Stimulated activated CD4-positive, alpha-beta T cell treated with anti-CD3 and anti-CD28 coated beads, Interleukin-2, amount 100 ng/mL, for 24 hours (primary cell): ENCODE results near the gene ZNF622.
A peak's percentile ranks its signal among the peaks of the same experiment; 100 is the strongest.
"Not testable (repeated sequence)": the region's sequence is repeated elsewhere in the genome, so short reads cannot be mapped to it uniquely, and the experiment has no call there.

Source experiments
- DNase-seq, 2 donors: peaks; one replicate each; pipeline ENCODE4 v3.0.0-alpha.2; 2020

The ZNF622 gene

GRCh38 chr5:16477541-16477940 is 11.9 kb upstream of the ZNF622 start:
- no peak for DNase-seq

DNA sequence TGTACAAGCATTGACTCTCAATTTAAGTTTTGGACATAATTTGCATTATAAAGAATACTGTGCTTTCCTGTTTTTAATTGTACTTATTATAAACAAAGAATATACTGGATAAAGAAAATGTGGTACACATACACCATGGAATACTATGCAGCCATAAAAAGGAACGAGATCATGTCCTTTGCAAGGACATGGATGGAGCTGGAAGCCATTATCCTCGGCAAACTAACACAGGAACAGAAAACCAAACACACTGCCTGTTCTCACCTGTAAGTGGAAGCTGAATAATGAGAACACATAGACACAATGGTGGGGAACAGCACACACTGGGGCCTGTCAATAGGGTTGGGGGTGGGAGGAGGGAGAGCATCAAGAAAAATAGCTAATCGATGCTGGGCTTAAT is 10.8 kb upstream of the ZNF622 start:
- DNase-seq = not testable (repeated sequence)

- DNase-seq = no peak
These were observed 5.8 kb upstream of the ZNF622 start for GRCh38 chr5:16471387-16471786.

DNA sequence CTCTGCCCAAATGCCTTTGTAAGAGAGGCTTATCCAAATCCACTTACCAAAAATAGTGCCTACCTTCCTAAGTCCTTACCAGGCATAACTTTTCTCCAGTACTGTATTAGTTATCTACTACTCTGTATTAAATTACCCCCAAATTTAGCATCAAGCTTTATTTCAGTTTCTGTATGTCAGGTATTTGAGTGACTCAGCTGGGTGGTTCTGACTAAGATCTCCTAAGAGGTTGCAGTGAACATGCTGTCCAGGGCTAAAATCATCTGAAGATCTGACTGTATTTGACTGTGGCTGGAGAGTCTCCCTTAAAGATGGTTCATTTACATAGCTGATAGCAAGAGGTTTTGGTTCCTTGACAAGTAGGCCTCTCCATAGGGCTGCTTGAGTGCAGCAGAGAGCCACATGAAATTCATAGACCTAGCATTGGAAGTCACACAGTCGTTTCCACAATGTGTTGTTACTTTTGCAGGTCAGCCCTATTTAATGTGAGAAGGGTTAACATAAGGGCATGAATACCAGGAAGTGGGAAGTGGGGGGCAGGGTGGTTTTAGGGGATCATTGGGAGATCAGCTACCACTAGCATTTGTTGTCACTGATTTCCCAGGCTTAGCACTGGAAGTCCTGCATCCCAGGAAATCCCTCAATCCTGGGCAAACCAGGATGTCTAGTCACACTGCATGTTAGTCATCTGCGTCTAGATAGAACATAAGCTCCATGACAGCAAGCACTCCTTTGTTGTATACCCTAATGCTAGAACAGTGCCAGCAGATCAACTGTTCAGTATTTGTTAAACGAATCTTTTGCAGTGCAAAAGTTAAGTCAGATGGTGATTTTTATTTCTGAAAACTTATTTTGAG is 2.0 kb upstream of the ZNF622 start:
- DNase-seq = peak in 1 of 2 donors; percentile 25

DNA sequence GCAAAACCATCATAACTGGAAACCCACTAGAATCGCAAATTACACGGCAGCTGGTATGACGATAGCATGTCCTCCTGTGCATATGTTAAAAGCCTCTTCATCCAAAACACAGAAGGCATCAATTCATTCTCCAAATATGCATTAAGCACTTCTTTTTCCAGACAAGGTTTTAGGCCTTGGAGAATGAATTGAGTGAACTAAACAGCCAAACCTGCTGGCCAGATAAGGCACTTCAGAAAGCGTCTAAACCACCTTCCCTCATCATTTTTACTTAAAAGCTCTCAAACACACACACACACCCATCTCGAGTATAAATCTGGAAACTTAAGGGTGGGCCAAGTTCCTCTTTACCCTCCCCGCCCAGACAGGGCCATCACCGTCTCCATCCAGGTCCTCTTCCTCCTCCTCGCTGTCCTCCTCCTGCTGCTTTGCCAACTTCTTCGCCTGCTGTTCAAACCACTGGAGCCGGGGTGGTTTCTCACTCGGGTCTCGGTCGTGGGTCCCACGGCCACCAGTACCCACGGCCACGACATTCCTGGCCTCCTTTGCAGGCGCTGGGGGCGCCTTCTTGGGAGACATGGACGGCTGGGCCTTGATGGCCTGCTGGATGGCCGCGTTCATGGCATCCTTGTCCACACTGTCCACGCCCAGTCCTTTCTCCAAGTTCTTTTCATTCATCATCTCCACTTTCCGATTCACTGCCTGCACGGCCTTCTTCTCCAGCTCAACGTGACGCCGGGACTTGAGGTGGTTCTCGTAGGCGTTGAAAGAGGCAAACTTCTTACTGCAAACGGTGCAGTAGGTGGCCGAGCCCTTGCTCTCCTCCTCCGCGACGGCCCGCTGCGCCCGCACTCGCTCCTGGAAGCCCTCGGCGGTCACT is 696 bp downstream of the ZNF622 start:
- DNase-seq = no peak

DNA sequence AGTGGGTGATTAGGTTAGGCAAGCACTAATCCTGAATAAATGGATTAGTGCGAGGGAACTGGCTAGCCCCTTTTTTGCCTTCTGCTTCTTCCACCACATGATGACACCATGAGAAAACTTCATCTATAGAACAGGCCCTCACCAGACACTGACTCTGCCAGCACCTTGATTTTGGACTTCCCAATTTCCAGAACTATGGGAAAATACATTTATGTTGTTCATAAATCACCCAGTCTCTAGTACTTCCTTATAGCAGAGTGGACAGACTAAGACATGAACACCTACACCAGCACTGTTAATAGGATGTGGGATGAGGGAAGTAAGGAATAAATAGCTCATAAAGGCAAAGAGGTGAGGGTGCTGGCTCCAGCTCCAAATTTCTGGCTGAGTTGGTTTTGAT is 1.4 kb downstream of the ZNF622 start:
- DNase-seq = no peak

- DNase-seq = no peak
These were observed 3.8 kb downstream of the ZNF622 start for GRCh38 chr5:16461782-16462181.

DNA sequence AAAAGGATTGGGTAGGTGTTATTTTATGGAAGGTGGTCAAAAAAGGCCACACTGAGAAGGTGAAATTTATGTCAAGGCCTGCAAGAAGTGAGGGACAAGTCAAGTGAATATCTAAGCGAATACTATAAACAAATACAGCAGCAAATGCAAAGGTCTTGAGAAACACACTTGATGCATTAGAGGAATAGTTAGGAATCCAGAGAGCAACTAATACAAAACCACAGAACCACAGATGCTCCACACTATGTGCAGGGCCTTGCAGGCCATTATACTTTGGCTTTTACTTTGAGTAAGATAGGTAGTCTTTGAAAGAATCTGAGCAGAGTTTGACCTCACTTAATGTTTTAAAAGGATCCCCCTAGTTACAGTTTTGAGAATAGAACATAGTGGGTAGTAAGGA is 4.6 kb downstream of the ZNF622 start:
- no peak for DNase-seq

DNA sequence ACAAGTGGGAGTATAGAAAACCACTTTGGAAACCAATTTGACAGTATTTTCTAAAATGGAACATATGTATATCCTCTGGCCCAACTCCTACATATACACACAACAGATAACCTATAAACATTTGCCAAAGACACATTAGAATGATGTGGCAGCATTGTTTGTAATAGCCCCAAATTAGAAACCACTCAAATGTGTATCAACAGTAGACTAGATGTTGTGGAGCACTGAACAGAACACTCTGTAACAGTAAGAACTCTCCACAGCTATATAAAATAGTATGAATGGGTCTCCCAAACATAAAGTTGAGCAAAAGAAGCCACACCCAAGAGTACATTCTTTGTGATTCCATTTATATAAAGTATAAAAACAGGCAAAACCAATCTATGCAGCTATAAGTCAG is 6.1 kb downstream of the ZNF622 start:
- DNase-seq = no peak

DNA sequence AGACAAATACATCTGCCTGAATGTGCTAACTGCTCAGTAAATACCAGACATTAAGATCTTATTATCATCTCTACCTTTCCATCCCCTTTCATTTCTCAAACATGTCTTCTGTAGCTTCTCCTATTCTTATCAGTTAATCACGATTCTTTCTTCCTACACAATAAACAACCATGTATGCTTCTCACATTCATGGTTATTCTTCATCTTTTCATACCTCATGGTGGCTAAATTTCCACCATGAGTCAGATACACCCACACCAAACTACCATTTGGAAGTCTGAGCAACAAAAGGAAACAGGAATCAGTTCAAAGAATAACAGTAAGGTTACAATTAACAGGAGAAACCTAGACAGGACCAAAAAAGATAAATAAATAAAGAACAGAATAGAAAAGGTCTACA is 7.7 kb downstream of the ZNF622 start:
- no peak for DNase-seq

DNA sequence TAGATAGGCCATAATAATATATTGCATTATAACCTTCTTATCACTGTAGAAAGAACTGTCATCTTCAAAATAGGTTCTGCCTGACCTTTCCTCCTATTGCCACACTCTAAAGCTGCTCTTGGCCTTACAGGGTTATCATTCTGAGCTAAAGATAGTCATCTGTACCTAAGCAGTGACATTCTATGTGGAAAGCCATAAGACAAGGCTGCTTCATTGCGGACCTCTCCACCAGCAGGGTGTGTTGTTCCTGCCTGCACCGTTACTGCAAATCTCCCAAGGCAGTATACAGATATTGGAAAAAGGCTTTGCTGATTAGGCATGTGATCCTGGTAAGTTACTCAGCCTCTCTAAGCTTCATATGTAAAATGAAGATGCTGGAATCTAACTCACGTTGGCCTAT is 8.1 kb downstream of the ZNF622 start:
- no peak for DNase-seq

- DNase-seq = peak in 1 of 2 donors; percentile 25
These were observed 9.3 kb downstream of the ZNF622 start for GRCh38 chr5:16456103-16456832.

DNA sequence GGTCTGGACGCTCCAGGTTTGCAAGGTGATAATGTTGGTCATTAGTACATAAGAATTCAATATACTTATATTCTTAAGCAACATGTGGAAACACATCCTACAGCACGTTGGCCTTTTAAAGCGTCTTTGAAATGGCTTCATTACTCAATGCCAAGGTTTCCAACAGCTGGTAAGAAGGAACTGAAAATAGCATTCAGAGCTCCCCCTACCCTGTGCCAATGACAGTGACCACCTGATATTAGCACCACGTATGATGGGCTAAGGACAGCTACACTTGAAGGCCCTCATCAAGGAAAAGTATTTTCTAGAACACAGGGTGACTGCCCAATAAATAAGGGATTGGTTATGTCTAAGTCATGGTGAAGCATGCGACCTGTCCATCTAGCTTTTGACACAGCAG is 9.9 kb downstream of the ZNF622 start:
- DNase-seq = no peak

DNA sequence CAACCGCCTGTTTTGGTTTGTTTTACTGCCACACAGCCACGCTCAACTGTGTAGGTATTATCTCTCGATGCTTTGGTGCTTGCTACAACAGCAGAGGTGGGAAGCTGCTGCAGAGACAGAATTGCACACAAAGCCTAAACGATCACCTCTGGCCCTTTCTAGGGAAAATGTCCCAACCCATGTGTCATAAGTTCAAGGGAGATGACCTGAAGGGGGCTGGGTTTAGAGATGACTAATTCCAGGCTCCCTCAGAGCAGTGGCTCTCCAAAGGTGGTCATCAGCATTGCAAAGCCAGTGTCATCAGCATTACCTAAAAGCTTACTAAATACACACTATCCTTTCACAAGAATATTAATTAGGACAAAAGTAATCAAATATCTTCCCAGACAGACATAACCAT is 10.9 kb downstream of the ZNF622 start:
- DNase-seq = no peak

DNA sequence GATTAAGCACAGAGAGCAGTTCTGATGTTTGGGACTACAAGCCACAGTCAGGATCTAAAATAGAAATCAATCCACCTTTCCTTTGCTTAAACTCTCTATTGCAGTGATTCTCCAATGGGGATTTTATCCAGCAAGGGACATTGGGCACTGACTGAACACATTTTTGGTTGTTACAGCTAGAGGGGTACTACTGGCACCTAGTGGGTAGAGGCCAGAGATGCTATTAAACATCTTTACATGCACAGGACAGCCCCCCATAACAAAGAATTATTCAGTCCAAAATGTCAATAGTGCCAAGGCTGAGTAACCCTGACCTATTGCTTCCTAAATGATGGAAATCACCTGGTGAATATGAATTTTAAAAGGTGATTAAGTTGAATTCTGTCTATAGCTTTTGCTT is 12.0 kb downstream of the ZNF622 start:
- no peak for DNase-seq

DNA sequence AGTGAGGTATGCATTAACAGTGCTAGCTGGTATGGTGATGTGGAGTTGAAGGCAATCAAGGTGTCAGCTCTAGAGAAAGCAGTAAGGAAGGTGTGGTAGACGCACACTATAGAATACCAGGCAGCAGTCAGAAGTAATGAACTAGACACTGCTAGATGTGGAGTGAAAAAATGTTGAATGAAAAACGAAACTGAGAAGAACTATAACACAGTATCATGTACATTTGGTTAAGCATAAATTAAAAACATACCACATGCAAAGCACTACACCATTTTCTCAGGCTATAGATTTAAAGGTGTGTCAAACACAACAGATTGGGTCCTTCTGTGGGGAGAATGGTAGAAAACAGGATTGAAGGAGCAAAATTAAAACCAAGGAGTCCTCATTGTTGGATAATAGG is 15.4 kb downstream of the ZNF622 start:
- DNase-seq = no peak

DNA sequence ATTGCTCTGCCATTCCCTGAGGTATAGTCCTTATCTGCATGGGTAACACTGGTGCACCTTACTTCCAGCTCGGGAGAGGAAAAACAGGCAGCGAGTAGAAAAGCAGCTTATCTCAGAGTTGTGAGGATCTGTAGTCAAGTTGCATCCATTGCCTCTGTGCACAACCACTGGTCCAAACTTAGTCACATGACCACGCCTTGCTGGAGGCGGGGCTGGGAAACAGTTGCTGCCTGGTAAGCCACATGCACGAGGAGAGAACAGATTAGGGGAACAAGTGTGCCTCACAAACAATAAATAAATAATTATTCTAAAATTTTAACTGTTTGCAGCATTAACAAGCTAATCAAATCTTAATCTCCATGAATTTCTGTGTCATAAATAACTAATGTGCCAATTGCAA is 18.6 kb downstream of the ZNF622 start:
- DNase-seq = no peak

- no peak for DNase-seq
These were observed 27.6 kb downstream of the ZNF622 start for GRCh38 chr5:16437977-16438376.

- not testable (repeated sequence) for DNase-seq
These were observed 29.4 kb downstream of the ZNF622 start for GRCh38 chr5:16436065-16436682.

GRCh38 chr5:16431490-16431889 is 34.1 kb downstream of the ZNF622 start:
- DNase-seq = no peak

- no peak for DNase-seq
These were observed 35.1 kb downstream of the ZNF622 start for GRCh38 chr5:16430349-16431089.

GRCh38 chr5:16428359-16428758 is 37.2 kb downstream of the ZNF622 start:
- no peak for DNase-seq
